Measurements from ENCODE around the gene LMAN2. TPM values are rescaled to one million over a fixed set of nuclear protein-coding genes. Genes with fewer than 3 reads are reported as not detected.
"Not testable (repeated sequence)": the region's sequence is repeated elsewhere in the genome, so short reads cannot be mapped to it uniquely, and the experiment has no call there.

Gene LMAN2
- total RNA-seq, 1 donor from 2014 or later = 56.8 TPM

DNA sequence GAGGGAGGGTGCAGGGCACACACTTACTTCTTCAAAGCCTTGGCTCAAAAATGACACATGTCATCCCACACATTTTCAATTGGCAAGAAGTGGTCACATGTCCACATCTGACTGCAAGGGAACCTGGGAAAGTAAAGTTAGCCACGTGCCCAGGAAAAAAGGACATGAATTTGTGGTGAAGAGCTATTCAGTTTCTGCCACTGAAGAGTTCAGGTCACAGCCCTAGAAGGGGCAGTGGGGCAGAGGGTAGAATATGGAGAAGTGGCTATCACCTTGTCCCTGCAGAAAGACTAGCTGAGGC lies 4.3 kb upstream of the LMAN2 start:
- ATAC-seq (ENCODE audit: poor library complexity) = no peak
- intact Hi-C loops (cut with DNase I) = no loop called here
- DNase-seq = peak; percentile 6

GRCh38 chr5:177355162-177355867 lies 3.8 kb upstream of the LMAN2 start:
- intact Hi-C loops (cut with DNase I) = no loop called here
- DNase-seq (no peak), ATAC-seq (ENCODE audit: poor library complexity) (no peak)

- DNase-seq (peak; percentile 13), ATAC-seq (ENCODE audit: poor library complexity) (no peak)
- intact Hi-C loops (cut with DNase I) = no loop called here
Measured at GRCh38 chr5:177354711-177355110, 3.2 kb upstream of the LMAN2 start.

DNA sequence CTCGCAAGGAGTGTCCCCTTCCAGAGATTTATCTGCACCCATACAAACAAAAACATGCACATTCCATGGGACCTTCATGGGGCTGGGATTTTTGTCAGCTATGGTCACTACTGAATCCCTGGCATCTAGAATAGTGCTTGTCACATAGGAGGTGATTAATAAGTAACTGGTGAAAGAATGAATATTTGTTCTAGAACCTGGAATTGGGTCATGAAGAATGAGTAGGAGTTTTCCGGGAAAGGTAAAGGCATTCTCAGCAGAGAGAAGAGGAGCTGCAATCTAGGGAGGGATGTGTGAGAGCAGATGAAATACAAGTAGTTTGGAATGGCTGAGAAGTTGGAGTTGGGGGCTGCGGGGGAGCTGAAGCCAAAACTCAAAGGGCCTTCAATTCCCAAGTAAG lies 2.8 kb upstream of the LMAN2 start:
- no peak for ATAC-seq (ENCODE audit: poor library complexity)
- intact Hi-C loops (cut with DNase I) = no loop called here
- no peak for DNase-seq

DNA sequence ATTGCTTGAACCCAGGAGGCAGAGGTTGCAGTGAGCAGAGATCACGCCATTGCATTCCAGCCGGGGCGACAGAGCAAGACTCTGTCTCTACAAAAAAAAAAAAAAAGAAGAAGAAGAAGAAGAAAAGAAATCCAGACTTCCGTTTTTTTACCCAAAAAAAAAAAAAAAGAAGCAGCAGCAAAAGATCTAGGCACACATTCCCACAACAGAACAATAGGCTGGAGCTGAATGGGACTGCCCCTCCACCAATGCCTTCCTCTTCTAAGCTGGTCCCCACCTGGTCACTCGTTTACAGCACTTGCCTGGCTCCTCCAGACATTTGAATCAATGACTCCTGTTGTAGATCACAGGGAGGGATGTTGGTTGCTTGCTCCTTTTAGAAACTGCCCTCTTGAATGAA lies 1.6 kb upstream of the LMAN2 start:
- DNase-seq = peak; percentile 26
- no peak for ATAC-seq (ENCODE audit: poor library complexity)
- intact Hi-C loops (cut with DNase I) = no loop called here

DNA sequence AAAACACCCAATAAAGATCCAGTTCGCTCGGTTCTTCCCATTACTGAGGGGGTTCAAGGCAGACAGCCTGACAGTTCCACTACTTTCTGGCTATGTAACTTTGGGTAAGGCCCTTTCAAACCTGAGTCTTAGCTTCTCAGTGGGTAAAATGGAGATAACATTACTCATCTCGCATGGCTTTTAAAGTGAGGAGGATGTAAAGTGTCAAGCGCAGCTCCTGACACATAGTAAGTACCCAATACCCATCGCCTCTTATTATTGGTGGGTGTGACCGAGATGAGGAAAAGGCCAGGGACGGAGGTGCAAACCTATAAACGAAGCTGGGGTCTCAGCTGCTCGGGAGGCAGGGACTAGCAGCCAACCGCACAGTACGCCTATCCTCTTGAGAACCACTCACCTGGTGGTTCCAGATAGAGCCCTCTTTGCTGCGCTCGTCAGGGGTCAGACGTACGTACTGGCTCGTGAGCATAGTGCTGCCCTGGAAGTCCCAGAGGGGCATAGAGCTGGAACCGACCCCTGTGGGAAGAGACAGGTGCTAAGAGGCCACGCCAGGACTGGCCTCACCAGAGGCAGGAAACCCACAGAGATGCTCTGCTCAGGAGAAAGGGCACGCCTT lies 584 bp downstream of the LMAN2 start:
- intact Hi-C loops (cut with DNase I) = no loop called here
- ATAC-seq (ENCODE audit: poor library complexity) (no peak), DNase-seq (peak; percentile 34)

- intact Hi-C loops (cut with DNase I) = no loop called here
- DNase-seq = no peak
- ATAC-seq (ENCODE audit: poor library complexity) = no peak
Measured at GRCh38 chr5:177349762-177350161, 1.7 kb downstream of the LMAN2 start.

- no peak for DNase-seq
- no peak for ATAC-seq (ENCODE audit: poor library complexity)
- intact Hi-C loops (cut with DNase I) = no loop called here
Measured at GRCh38 chr5:177349362-177349647, 2.2 kb downstream of the LMAN2 start.

GRCh38 chr5:177347699-177348098 lies 3.8 kb downstream of the LMAN2 start:
- no peak for ATAC-seq (ENCODE audit: poor library complexity)
- no peak for DNase-seq
- intact Hi-C loops (cut with DNase I) = no loop called here

DNA sequence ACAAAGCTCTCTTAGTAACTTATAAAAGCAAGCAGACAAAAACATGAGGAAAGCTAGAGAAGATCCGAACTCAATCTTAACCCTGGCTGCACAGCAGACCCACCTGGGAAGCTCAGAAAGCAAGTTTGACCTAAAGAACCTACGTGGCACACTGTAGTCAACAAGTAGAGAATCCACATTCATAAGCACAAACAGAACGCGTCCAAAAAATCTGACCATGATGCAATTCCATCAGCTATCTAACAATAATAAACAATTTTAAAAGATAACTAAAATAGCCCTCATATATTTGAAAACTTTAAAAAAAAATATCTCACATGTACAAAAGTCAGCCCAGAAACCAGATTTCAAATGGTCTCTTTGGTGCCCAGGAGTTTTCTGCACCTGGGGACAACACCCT lies 4.6 kb downstream of the LMAN2 start:
- DNase-seq (no peak), ATAC-seq (ENCODE audit: poor library complexity) (no peak)
- intact Hi-C loops (cut with DNase I) = no loop called here

DNA sequence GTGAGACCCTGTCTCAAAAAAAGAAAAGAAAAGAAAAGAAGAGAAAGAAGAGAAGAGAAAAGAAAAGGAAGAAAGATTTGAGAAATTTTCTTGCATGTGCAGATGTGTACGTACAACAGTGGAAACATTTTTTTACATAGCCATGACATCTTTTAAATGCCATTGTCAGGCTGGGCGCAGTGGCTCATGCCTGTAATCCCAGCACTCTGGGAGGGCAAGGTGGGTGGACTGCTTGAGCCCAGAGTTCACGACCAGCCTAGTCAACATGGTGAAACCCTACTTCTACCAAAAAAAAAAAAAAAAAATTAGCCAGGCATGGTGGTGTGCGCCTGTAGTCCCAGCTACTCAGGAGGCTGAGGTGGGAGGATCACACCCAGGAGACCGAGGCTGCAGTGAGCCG lies 6.6 kb downstream of the LMAN2 start:
- ATAC-seq (ENCODE audit: poor library complexity) (no peak), DNase-seq (no peak)
- intact Hi-C loops (cut with DNase I) = no loop called here

DNA sequence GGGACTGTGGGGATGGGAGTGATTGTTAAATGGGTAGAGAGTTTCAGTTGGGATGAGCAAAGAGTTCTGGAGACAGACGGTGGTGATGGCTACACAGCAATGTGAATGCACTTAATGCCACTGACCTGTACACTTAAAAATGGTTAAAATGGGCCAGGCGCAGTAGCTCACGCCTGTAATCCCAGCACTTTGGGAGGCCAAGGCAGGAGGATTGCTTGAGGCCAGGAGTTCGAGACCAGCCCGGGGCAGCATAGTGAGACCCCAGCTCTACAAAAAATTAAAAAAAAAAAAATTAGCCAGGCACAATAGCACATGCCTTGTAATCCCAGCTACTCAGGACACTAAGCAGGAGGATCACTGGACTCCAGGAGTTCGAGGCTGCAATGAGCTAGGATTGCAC lies 7.7 kb downstream of the LMAN2 start:
- intact Hi-C loops (cut with DNase I) = no loop called here
- ATAC-seq (ENCODE audit: poor library complexity) = no peak
- no peak for DNase-seq

GRCh38 chr5:177343000-177343399 lies 8.5 kb downstream of the LMAN2 start:
- DNase-seq; intact Hi-C loops (cut with DNase I); ATAC-seq (ENCODE audit: poor library complexity): not testable (repeated sequence)

DNA sequence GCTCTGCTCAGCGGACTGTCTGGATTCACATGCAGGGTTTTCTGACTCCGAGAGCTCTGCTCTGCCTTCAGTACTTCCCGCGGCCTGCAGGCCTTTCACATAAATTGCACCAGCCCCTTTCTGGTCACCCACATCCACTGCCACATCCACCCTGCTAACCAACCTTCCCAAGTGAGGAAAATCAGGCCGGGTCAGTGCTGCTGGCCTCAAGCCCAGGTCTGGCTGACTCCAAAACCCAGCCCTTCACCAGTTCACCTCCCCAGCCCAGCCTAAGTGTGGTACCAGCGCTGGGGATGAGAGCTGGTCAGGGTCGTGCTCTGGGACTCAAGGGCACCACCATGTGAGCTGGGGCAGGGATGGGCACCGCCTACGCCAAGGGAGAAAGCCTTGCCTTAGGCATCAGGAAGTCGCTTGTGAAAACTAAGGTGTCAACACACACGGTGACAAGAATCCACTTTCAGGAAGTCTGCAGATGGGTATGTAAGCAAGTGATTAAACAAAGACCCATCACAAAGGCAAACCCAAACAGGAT lies 12.3 kb downstream of the LMAN2 start:
- ATAC-seq (ENCODE audit: poor library complexity) (no peak), DNase-seq (no peak)
- intact Hi-C loops (cut with DNase I) = no loop called here

- ATAC-seq (ENCODE audit: poor library complexity) (no peak), DNase-seq (no peak)
- intact Hi-C loops (cut with DNase I) = no loop called here
Measured at GRCh38 chr5:177338251-177339106, 13.0 kb downstream of the LMAN2 start.

- ATAC-seq (ENCODE audit: poor library complexity) (no peak), DNase-seq (no peak)
- intact Hi-C loops (cut with DNase I) = no loop called here
Measured at GRCh38 chr5:177336603-177337494, 14.6 kb downstream of the LMAN2 start.

- DNase-seq = no peak
- ATAC-seq (ENCODE audit: poor library complexity) = no peak
- intact Hi-C loops (cut with DNase I) = no loop called here
Measured at GRCh38 chr5:177336112-177336511, 15.4 kb downstream of the LMAN2 start.

DNA sequence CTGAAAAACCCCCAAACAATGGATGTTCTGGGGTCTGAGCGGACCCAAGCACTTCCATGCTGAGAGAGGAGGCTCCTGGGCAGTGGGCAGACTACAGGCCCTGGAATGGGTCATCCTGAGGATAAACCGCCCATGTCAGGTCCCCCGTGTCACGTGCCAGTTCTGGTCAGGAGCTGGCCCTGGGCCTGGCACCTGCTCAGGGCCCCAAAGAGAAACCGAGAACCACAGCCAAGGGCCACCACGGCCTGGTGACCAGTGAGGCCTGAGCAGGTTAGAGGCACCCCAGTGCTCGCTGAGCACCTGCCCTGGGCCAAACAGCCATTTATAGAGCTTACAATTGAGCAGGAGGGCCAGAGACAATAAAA lies 15.8 kb downstream of the LMAN2 start:
- intact Hi-C loops (cut with DNase I) = no loop called here
- peak; percentile 74 for ATAC-seq (ENCODE audit: poor library complexity)
- no peak for DNase-seq

Data from Right ventricle myocardium superior (tissue), 1 donor.